Measurements from ENCODE around the gene PHF21A.
"Not testable (repeated sequence)": the region's sequence is repeated elsewhere in the genome, so short reads cannot be mapped to it uniquely, and the experiment has no call there.

Gene PHF21A

DNA sequence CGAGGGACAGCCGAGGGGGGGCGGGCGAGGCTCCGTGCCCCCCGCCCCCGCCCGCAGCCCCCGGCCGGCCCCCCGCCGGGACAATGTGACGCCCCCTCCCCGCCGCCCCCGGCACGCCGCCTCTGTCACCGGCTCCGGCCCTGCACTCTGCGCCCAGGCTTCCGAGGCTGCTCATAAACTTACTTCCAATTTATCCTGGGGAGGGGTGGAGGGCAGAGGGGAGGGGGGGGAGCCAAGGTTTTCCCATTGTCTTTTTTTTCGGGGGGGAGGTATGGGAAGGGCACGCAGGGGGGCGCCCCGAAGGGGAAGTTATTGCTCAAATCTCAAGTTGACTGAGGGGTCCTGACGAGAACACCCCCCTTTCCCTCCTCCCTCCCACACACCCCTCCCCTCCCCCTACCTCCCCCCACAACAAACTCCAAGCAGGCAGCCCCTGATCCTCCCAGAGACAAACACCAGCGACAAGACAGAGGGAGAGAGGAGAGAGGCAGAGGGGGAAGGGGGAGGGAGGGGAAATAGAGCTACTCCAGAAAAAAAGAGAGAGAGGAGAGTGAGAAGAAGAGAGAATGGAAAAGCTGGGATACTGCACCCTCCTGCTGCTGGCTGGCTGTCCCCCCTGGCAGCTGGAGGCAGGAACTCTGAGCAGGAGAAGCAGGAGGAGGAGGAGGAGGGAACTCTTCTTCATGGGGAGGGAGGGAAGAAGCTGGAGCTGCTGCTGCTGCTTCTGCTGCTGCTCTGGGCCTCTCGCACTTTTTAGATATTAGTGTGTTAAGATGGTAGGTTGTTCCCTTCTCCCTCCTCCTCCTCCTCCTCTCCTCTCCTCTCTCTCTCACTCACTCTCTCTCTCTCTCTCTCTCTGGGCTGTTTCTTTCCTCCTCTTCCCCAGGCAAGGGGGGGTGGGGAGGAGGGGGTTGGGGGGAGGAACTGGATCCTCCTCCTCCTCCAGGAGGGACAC is 631 bp downstream of the PHF21A start:
- DNase-seq = no peak

DNA sequence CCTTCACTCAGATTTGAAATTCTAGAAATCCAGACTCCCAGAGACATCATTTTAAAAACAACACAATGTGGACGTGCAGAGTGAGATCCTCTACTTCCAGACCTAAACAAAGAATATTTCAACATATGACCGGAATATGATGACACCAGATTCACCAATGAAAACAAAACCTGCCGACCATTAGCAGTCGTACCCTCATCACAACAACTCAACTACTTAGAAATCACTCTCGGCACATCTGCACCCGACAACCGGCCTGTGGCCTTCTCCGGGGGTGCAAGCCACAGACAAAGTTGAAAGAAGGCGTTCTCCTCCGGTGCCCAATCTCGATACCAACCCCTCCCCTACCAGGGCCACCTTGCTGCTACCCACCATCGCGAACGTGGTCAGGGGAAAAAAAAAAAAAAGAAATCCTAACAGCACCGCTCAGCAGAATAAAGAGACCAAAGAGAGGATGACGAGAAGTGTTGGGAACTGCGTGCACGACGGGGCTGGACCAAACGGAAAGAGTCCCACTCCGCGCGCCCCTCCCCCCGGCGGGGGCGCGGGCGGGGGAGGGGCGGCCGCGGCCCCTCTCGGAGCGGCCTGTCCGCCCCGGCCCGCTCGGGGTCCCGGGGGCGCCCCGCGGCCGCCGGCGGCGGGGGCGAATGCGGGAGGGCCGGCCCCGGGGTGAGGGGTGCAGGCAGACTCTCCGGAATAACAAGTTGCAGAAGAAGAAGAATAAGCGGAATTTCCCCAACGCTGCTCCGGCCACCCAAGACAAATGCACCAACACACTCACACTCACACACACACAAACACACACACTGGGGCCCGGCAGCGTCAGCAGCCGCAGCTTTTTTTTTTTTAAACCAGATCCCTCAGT is 1.7 kb downstream of the PHF21A start:
- peak; percentile 68 for DNase-seq

DNA sequence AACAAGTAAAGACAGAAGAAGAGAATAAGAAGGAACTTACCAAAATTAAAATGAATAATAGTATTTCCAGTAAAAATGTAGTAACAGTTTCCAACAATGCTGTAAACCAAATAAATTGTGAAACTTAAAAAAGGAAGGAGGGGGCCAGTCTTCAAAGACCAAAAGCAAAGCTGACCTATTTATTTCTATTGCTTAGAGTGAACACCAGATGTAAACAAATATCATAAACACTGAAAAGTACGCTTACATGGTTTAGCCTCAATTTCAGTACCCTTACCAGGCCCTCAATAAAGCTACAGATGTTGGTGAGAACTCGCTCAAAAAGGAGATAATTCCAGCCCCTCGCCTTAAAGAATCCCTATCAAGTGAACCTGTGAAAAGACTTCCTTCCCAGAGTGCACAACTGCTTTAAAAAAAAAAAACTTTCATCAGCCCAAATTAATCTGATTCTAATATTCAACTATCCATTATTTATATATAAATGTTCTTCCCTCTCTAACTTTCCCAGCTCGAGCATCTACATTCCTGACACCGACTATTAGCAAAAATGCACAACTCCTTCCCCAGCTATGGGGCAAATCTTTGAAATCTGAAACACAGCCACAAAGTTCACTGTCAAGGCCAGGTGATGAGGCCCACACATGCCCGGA is 2.4 kb downstream of the PHF21A start:
- no peak for DNase-seq

DNA sequence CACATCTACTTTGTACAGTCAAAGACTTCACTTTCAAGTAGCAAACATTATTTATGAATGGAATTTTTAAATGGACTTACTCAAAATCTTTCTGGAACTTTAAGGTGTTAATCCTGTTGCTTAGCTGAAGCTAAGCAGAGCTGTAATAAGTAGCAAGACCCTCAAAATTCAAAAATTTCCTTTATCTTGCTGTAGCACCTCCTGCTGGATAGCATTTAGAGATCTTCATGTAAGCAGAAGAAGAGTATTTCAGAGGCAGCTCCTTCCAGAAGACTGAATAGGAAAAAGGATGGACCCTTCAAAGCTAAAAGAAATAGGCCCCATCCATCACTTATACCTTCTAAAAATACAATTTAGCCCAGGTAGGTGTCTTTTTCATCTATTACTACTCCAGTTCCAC is 3.4 kb downstream of the PHF21A start:
- DNase-seq = no peak

DNA sequence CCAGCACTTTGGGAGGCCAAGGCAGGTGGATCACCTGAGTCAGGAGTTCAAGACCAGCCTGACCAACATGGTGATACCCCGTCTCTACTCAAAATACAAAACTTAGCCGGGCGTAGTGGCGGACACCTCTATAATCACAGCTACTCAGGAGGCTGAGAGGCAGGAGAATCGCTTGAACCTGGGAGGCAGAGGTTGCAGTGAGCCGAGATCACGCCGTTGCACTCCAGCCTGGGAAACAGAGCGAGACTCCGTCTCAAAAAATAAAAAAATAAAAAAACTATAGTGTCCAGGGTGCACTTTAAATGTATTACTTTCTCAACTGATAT is 4.6 kb downstream of the PHF21A start:
- DNase-seq = not testable (repeated sequence)

DNA sequence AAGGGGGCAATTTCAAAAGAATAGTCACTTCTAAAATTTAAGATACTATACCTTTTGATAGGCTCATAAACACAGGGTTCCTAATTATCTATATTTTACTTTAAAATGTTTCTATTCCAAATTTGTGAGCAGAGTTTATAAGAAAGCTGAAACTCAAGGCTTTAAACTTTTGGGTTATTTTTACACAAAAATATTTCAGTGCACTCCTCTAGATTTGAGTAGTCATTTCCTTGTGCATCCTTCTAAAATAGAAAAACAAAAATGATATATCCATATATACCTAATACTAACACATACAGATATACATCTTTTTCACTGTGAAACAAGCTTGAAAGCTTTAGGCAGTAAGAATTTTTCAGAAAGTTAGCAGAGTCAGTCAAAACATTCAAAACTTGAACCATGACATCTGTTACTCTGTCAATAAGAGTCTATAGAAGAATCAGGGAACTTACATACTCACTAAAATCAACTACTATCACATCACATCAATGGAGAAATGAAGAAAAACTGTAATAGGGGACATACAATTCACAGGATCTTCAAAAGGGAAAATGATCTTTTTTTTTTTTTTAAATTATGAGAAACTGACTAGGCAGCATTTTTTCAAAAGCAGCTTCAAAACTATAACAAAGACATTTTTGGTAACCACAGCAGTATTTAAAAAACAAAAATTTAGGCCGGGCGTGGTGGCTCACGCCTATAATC is 5.1 kb downstream of the PHF21A start:
- DNase-seq = no peak

DNA sequence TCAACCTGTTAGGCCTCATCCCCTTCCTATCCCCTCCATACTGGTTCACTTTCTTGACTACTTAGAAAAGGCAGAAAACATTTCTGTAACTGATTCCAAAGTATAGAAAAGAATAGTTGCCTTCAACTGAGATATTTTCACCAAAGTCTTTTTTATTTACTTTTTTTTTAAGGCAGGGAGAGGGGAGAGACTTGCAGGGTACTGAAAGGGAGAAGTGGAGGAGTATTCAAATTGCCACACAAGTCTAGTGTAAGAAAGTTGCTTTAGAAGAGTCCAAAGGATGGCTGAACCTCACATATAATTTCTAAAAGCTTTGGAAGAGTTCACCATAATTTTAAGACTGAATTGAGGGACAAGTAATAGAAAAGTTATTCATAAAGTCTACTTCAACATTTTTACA is 6.3 kb downstream of the PHF21A start:
- no peak for DNase-seq

GRCh38 chr11:46114378-46114777 is 6.9 kb downstream of the PHF21A start:
- no peak for DNase-seq

GRCh38 chr11:46112961-46113607 is 8.2 kb downstream of the PHF21A start:
- no peak for DNase-seq

DNA sequence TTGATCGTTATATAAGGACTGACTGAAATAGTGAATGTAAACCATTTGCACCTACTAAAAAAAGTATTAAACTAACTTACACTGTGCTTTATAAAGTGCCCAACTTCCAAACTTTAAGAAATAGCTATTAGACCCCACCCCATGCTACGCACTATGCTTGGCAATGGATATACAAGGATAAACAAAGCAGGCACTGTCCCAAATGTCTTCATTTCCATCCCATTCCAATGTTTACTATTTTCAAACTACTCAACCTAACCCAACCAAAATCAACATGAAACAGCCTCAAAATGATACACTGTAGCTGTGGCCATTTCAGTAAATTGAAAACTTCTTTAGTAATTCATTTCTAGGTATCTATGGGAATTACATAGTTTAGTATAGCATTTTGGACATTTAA is 12.5 kb downstream of the PHF21A start:
- no peak for DNase-seq

DNA sequence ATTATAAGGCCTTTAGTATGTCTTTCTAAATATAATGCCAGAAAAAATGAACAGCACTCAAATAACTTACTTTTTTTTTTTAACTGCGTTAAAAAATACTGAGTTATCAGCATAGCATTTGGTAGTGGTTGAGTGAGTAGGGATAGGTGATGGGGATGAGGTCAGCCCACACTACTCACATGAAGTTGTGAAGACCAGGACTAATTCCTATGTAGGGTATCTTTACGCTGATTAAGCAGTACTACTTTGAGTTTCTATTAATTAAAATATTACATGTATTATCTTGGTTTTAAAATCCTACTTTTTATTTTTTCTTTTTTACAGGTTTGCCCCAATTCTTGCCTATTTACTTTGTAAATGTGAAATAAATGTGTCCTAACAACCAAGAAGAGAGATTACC is 13.5 kb downstream of the PHF21A start:
- DNase-seq = no peak

DNA sequence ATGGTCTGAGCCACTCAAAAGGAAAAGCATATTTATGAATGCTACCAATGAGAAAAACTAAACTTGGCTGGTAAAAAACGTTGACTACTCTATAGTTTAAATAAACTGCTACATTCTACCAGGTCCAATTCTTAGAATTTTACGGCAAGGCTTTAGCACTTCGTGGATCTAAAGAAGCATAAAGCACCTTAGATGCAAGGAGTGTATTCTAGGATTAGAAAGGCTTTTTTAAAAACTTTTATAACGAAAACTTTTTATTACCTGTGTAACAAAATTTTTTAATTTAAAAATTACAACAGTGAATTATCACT is 13.9 kb downstream of the PHF21A start:
- no peak for DNase-seq

GRCh38 chr11:46106530-46107407 is 14.5 kb downstream of the PHF21A start:
- no peak for DNase-seq

DNA sequence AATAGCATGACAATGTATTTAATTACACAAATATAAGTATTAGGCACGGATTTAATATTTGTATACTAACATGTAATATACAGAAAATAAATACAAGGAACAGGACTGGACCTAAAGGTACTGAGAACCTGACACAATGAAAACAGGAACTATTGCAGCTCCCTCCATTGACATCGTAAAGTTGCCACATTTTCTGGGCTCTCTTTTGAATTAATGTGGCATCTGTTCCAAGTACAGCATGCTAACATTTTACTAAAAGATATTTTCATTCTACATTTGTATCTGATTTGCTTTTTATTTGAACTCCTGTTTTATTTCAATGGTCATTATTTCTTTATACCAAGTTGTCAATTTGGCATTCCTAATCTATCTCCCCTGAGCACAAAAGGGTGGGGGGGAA is 15.3 kb downstream of the PHF21A start:
- no peak for DNase-seq

GRCh38 chr11:46105134-46105628 is 16.1 kb downstream of the PHF21A start:
- DNase-seq = no peak

DNA sequence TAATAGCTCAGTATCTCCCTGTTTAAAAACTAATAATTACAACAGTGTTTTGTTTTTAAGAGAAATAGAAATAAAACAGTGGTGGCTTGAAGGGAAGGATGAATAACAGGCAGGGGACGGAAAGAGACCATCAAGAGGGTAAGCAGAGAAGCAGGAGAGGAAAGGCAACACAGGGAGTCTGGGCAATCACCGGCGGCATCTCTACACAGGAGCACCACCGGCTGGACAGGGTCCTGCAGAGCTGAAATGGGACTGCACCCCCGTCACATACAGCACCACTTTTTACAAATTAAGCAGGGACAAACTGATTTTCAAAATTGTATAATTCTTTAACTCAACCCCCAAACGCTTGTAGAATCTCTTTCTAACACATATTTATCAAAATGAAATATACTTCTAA is 18.4 kb downstream of the PHF21A start:
- no peak for DNase-seq

GRCh38 chr11:46100670-46101069 is 20.6 kb downstream of the PHF21A start:
- DNase-seq = no peak

DNA sequence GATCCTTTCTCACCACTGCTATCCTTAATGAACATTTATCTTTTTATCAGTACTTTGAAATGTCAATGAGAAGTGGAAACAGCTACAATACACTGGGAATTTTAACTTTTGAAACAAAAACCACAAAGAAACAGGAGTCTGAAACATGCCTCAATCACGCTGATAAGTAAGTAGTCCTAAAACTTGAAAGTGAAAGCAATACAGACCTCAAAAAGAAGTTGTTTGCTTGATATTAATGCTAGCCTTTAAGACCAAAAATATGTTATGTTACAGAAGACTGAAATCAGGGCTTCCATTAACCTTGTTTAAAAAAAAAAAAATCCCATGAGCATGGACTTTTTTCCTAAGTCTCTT is 21.3 kb downstream of the PHF21A start:
- DNase-seq = no peak

DNA sequence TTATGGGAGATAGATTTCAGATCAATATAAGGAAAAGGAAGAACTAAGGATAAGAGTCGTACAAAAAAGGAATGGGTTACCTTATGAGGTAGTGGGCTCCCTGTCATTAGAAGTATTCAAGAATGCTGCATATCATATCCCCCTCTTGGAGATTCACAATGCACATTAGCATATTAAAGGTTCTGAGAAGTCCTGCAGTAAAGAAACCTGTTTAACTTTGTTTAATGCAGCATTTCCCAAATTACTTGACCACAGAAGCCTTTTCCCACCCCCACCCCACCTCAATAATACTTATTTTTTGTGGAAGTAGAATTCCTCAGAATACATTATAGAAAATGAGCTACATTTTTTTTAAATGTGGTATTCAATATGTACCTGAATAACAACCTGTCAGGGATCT is 30.9 kb downstream of the PHF21A start:
- no peak for DNase-seq

- no peak for DNase-seq
Measured at GRCh38 chr11:46079662-46080061, 41.6 kb downstream of the PHF21A start.

- DNase-seq = no peak
Measured at GRCh38 chr11:46075928-46076327, 45.3 kb downstream of the PHF21A start.
